ENCODE measurements around the gene ACYP1.

Gene ACYP1

GRCh38 chr14:75063491-75064204 is at the start of gene ACYP1:
ACYP1 (minus strand) TSS chr14:75064024; CDS start chr14:75063553, 471 bp downstream.
- peak within 1 kb of the TSS; percentile 81 for H3K4me3 ChIP-seq (ENCODE audit: low read depth, low read length)
- peak; percentile 80 for TF ChIP-seq POLR2A (IDR thresholded peaks at IDR 0.05; ENCODE audit: extremely low read depth, insufficient read length)
- TF ChIP-seq CTCF (IDR thresholded peaks at IDR 0.05; ENCODE audit: low read depth, low read length) = no peak
- no peak for TF ChIP-seq MYC (IDR thresholded peaks at IDR 0.05; ENCODE audit: low read depth, low read length)
- TF ChIP-seq MAX (IDR thresholded peaks at IDR 0.05; ENCODE audit: low read depth, low read length) = peak; percentile 60
- peak; percentile 92 for DNase-seq (ENCODE audit: low read depth)

GRCh38 chr14:75109877-75110276 is 46.1 kb upstream of the ACYP1 start:
- DNase-seq (ENCODE audit: low read depth) = no peak
- TF ChIP-seq MAX (IDR thresholded peaks at IDR 0.05; ENCODE audit: low read depth, low read length) = no peak
- TF ChIP-seq POLR2A (IDR thresholded peaks at IDR 0.05; ENCODE audit: extremely low read depth, insufficient read length) = no peak
- TF ChIP-seq CTCF (IDR thresholded peaks at IDR 0.05; ENCODE audit: low read depth, low read length) = no peak
- TF ChIP-seq MYC (IDR thresholded peaks at IDR 0.05; ENCODE audit: low read depth, low read length) = no peak
- H3K4me3 ChIP-seq (ENCODE audit: low read depth, low read length) = no peak overlapping the region

- H3K4me3 ChIP-seq (ENCODE audit: low read depth, low read length) = no peak overlapping the region
- no peak for TF ChIP-seq MAX (IDR thresholded peaks at IDR 0.05; ENCODE audit: low read depth, low read length)
- TF ChIP-seq CTCF (IDR thresholded peaks at IDR 0.05; ENCODE audit: low read depth, low read length) = no peak
- no peak for TF ChIP-seq MYC (IDR thresholded peaks at IDR 0.05; ENCODE audit: low read depth, low read length)
- TF ChIP-seq POLR2A (IDR thresholded peaks at IDR 0.05; ENCODE audit: extremely low read depth, insufficient read length) = no peak
- DNase-seq (ENCODE audit: low read depth) = no peak
Observed at GRCh38 chr14:75107186-75107585, 43.4 kb upstream of the ACYP1 start.

- no peak overlapping the region for H3K4me3 ChIP-seq (ENCODE audit: low read depth, low read length)
- TF ChIP-seq POLR2A (IDR thresholded peaks at IDR 0.05; ENCODE audit: extremely low read depth, insufficient read length) (no peak), MAX (IDR thresholded peaks at IDR 0.05; ENCODE audit: low read depth, low read length) (no peak), CTCF (IDR thresholded peaks at IDR 0.05; ENCODE audit: low read depth, low read length) (no peak), MYC (IDR thresholded peaks at IDR 0.05; ENCODE audit: low read depth, low read length) (no peak)
- no peak for DNase-seq (ENCODE audit: low read depth)
Observed at GRCh38 chr14:75101491-75101890, 37.7 kb upstream of the ACYP1 start.

- no peak for DNase-seq (ENCODE audit: low read depth)
- H3K4me3 ChIP-seq (ENCODE audit: low read depth, low read length) = no peak overlapping the region
- TF ChIP-seq MYC (IDR thresholded peaks at IDR 0.05; ENCODE audit: low read depth, low read length) = no peak
- no peak for TF ChIP-seq CTCF (IDR thresholded peaks at IDR 0.05; ENCODE audit: low read depth, low read length)
Observed at GRCh38 chr14:75098682-75099081, 34.9 kb upstream of the ACYP1 start.
